Lung (tissue), 12 donors: ENCODE data around the gene LEPROT. TPM values are rescaled to one million over a fixed set of nuclear protein-coding genes. Genes with fewer than 3 reads are reported as not detected.
"Not testable (repeated sequence)": the region's sequence is repeated elsewhere in the genome, so short reads cannot be mapped to it uniquely, and the experiment has no call there.

Experiments used
- ATAC-seq: fragments of 200-7000 bp; cut with Tn5 transposase; one replicate; pipeline ENCODE4 v1.9.1; 2020; ENCODE audit warnings: moderate number of reproducible peaks; ENCODE audit not compliant: insufficient read depth, low FRiP score
- DNase-seq, 3 donors: peaks; one replicate each; pipeline ENCODE4 v3.0.0-alpha.2; 2013 to 2017
- H3K27ac ChIP-seq, 2 donors: one replicate each; pipeline ENCODE4 v1.5.1; 2013; ENCODE audit warnings: mild to moderate bottlenecking in 2 of 2, moderate library complexity in 2 of 2, control low read depth in 1 of 2, inconsistent platforms in 1 of 2, low read depth in 1 of 2, low read length in 1 of 2
- H3K27me3 ChIP-seq, 3 donors: one replicate each; pipeline ENCODE4 v1.5.1; 2013; ENCODE audit warnings: low read length in 2 of 3; ENCODE audit not compliant: control insufficient read depth in 3 of 3, insufficient read depth in 3 of 3
- H3K36me3 ChIP-seq, 4 donors: one replicate each; pipeline ENCODE4 v1.5.1; 2013; ENCODE audit warnings: low read length in 4 of 4, mild to moderate bottlenecking in 1 of 4, moderate library complexity in 1 of 4; ENCODE audit not compliant: control insufficient read depth in 4 of 4, insufficient read depth in 4 of 4
- H3K4me1 ChIP-seq, 5 donors: one replicate each; pipeline ENCODE4 v1.5.1; 2013; ENCODE audit warnings: low read length in 5 of 5, mild to moderate bottlenecking in 2 of 5, moderate library complexity in 1 of 5; ENCODE audit not compliant: control insufficient read depth in 5 of 5, insufficient read depth in 5 of 5
- H3K4me3 ChIP-seq: one replicate; pipeline ENCODE4 v1.5.1; 2013; ENCODE audit warnings: mild to moderate bottlenecking, control low read depth, moderate library complexity
- H3K9ac ChIP-seq, 2 donors: one replicate each; pipeline ENCODE4 v1.5.1; 2013; ENCODE audit warnings: low read length in 2 of 2, control low read depth in 1 of 2; ENCODE audit not compliant: insufficient read depth in 1 of 2
- H3K9me3 ChIP-seq, 4 donors: one replicate each; pipeline ENCODE4 v1.5.1; 2013; ENCODE audit warnings: low read length in 3 of 4, mild to moderate bottlenecking in 1 of 4, moderate library complexity in 1 of 4; ENCODE audit not compliant: control insufficient read depth in 4 of 4, insufficient read depth in 3 of 4
- WGBS, 2 donors: extraction: QIAGEN DNeasy Blood & Tissue Kit; methylation state at CpG; one replicate each; pipeline ENCODE4 v1.1.7; 2013; 5-methylcytosine and 5-hydroxymethylcytosine counted together
- polyA plus RNA-seq, 2 donors: library from polyadenylated mRNA; stranded (reverse); fragments of 200-250 nt; gene quantifications; one replicate each; pipeline ENCODE4 v1.2.1, GENCODE V29; 2013
- total RNA-seq, 2 donors: library from RNA; depleted of rRNA in 1 of 2; stranded (reverse); fragments of >200 nt in 1 of 2; gene quantifications; one replicate each; pipeline ENCODE4 v1.2.1, GENCODE V29; 2014 to 2021
- TF ChIP-seq, protein P1 (sequence below): IDR thresholded peaks from 2 replicates; pipeline ENCODE4 v1.5.1; 2012; ENCODE audit warnings: mild to moderate bottlenecking; ENCODE audit errors: control extremely low read depth, extremely low read depth
- donor health status: control.
- donor health status: control.
- donor health status: Bipolar disorder and iron deficiency.
- donor health status: healthy.
- donor health status: DM: yes; HTN: yes; CAD: no.

The LEPROT gene
- total and polyA plus RNA-seq, 4 donors = 43.0 to 88.6 (median 68.5) TPM

GRCh38 chr1:65445837-65446236, 25.4 kb downstream of the LEPROT start:
- Histone ChIP-seq H3K27ac (no peak overlapping the region), H3K9me3 (no peaks in the 10 kb centered on the region), H3K9ac (no peak overlapping the region), H3K4me1 (no peaks in the 10 kb centered on the region), H3K27me3 (no peaks in the 10 kb centered on the region), H3K4me3 (no peak overlapping the region), H3K36me3 (peaks cover 0 to 1% (median 0%) of the 10 kb centered on the region in 4 donors)
- WGBS, 2 donors = 96 to 100% methylated on average over 1 of the region's 1 CpG
- ATAC-seq = no peak
- no peak for DNase-seq
- TF ChIP-seq, protein P1, sequence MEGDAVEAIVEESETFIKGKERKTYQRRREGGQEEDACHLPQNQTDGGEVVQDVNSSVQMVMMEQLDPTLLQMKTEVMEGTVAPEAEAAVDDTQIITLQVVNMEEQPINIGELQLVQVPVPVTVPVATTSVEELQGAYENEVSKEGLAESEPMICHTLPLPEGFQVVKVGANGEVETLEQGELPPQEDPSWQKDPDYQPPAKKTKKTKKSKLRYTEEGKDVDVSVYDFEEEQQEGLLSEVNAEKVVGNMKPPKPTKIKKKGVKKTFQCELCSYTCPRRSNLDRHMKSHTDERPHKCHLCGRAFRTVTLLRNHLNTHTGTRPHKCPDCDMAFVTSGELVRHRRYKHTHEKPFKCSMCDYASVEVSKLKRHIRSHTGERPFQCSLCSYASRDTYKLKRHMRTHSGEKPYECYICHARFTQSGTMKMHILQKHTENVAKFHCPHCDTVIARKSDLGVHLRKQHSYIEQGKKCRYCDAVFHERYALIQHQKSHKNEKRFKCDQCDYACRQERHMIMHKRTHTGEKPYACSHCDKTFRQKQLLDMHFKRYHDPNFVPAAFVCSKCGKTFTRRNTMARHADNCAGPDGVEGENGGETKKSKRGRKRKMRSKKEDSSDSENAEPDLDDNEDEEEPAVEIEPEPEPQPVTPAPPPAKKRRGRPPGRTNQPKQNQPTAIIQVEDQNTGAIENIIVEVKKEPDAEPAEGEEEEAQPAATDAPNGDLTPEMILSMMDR = no peak

DNA sequence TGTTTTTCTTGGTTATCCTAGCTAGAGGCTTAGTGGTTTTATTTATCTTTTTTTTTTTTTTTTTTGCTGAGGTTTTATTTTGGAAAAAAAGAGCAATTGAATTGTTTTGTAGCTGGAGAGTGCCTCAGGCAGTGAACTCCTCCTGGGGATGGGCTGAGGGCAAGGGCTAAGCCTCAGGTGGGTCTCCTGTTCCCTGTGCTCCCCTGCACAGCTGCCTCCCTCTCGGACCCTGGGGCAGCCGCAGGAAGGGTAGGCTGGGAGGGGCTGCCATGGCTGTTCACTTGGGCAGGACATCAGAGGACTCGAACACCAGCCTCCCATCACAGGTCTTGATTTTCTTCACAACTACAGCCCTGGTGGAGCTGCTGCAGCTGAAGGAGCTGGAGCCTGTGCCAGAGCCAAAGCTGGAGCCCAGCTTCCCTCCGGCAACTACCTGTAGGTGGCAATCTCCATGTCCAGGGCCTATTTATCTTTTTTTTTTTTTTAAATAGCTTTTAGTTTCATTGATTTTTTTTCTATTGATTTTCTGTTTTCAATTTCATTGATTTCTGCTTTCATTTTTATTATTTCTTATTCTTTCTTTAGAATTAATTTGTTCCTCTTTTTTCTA, 28.9 kb downstream of the LEPROT start:
- peaks cover 0 to 1% (median 0%) of the 10 kb centered on the region in 4 donors for H3K36me3 ChIP-seq
- ATAC-seq (no peak), DNase-seq (no peak)
- WGBS, 2 donors = 95 to 96% methylated on average over 4 of the region's 4 CpGs
- H3K9ac ChIP-seq = no peak overlapping the region
- no peaks in the 10 kb centered on the region for H3K27me3 ChIP-seq
- TF ChIP-seq, protein P1 = no peak
- H3K4me1 ChIP-seq = no peaks in the 10 kb centered on the region
- H3K9me3 ChIP-seq = no peaks in the 10 kb centered on the region
- H3K4me3 ChIP-seq = no peak overlapping the region
- no peak overlapping the region for H3K27ac ChIP-seq

GRCh38 chr1:65455678-65456077, 35.2 kb downstream of the LEPROT start:
- not testable (repeated sequence) for H3K27me3 ChIP-seq, H3K36me3 ChIP-seq, H3K9me3 ChIP-seq, H3K27ac ChIP-seq, ATAC-seq, H3K4me3 ChIP-seq, H3K4me1 ChIP-seq, H3K9ac ChIP-seq, DNase-seq
- WGBS, 2 donors = 85 to 87% methylated on average over 8 to 10 of the region's 10 CpGs

- TF ChIP-seq, protein P1 = no peak
- Histone ChIP-seq H3K4me1 (no peaks in the 10 kb centered on the region), H3K36me3 (no peaks in the 10 kb centered on the region), H3K9ac (no peak overlapping the region), H3K9me3 (no peaks in the 10 kb centered on the region), H3K4me3 (no peak overlapping the region), H3K27ac (no peak overlapping the region), H3K27me3 (no peaks in the 10 kb centered on the region)
- ATAC-seq (no peak), DNase-seq (no peak)
Observed at GRCh38 chr1:65456481-65456880, 36.0 kb downstream of the LEPROT start.
